Sigmoid colon (tissue), 7 donors: ENCODE measurements around the gene COX6B2. TPM values are rescaled to one million over a fixed set of nuclear protein-coding genes. Genes with fewer than 3 reads are reported as not detected.

Experiments
- DNase-seq: peaks from one replicate; pipeline ENCODE4 v3.0.0-alpha.2; 2019
- H3K27ac ChIP-seq, 4 donors: fragments of 200-600 bp; sonication (generic); one replicate each; pipeline ENCODE4 v1.5.1; 2016 to 2019; ENCODE audit warnings: mild to moderate bottlenecking in 1 of 4
- H3K27me3 ChIP-seq, 3 donors: fragments of 200-600 bp; sonication (generic); one replicate each; pipeline ENCODE4 v1.5.1; 2019; ENCODE audit warnings: mild to moderate bottlenecking in 1 of 3
- H3K36me3 ChIP-seq, 4 donors: fragments of 200-600 bp; sonication (generic); one replicate each; pipeline ENCODE4 v1.5.1; 2016 to 2019
- H3K4me1 ChIP-seq, 4 donors: fragments of 200-600 bp; sonication (generic); one replicate each; pipeline ENCODE4 v1.5.1; 2017 to 2019
- H3K4me3 ChIP-seq, 4 donors: fragments of 200-600 bp; sonication (generic); one replicate each; pipeline ENCODE4 v1.5.1; 2017 to 2019; ENCODE audit warnings: mild to moderate bottlenecking in 2 of 4, moderate library complexity in 1 of 4
- H3K9me3 ChIP-seq, 4 donors: fragments of 200-600 bp in 3 of 4; sonication (generic) in 3 of 4; one replicate each; pipeline versions ENCODE4 v1.5.1 to v1.6.1; 2013 to 2019
- EP300 ChIP-seq, 4 donors: sonication (generic); formaldehyde crosslinking; IDR thresholded peaks; one replicate each; pipeline ENCODE4 v1.6.1; 2017; ENCODE audit warnings: antibody characterized with exemption in 4 of 4
- POLR2A ChIP-seq, 2 donors: fragments of 450-650 bp; IDR thresholded peaks; one replicate each; pipeline ENCODE4 v1.6.1; 2016; ENCODE audit warnings: antibody characterized with exemption in 2 of 2, mild to moderate bottlenecking in 2 of 2, moderate library complexity in 2 of 2
- POLR2AphosphoS5 ChIP-seq, 4 donors: sonication (generic); formaldehyde crosslinking; IDR thresholded peaks; one replicate each; pipeline ENCODE4 v1.6.1; 2017; ENCODE audit warnings: antibody characterized with exemption in 4 of 4
- WGBS, 2 donors: extraction: QIAGEN DNeasy Blood & Tissue Kit; methylation state at CpG; one replicate each; pipeline ENCODE4 v1.1.7; 2013; 5-methylcytosine and 5-hydroxymethylcytosine counted together
- intact Hi-C: fragments of 100-400 bp; cut with DNase I; formaldehyde crosslinking; loops from one replicate; pipeline ENCODE4 v1.15.1; 2023
- polyA plus RNA-seq, 3 donors: library from polyadenylated mRNA; stranded (reverse); fragments of 200-250 nt; gene quantifications; one replicate each; pipeline ENCODE4 v1.2.3, GENCODE V29; 2013
- total RNA-seq, 4 donors: library from RNA; depleted of rRNA; stranded (reverse); fragments of >200 nt; gene quantifications; one replicate each; pipeline ENCODE4 v1.1.0, GENCODE V29; 2016
- TF ChIP-seq, protein P1 (sequence below), 4 experiments: fragments of 450-650 bp in 3 of 4; fragments of 200-600 bp in 1 of 4; IDR thresholded peaks; one replicate each; pipeline ENCODE4 v1.5.1; 2016 to 2019; ENCODE audit warnings: antibody characterized with exemption in 4 of 4, mild to moderate bottlenecking in 3 of 4, moderate library complexity in 2 of 4
- donor health status: healthy with polysubstance abuse.
- donor health status: Bipolar disorder and iron deficiency.
- donor health status: healthy.

COX6B2 gene
- total and polyA plus RNA-seq, 7 donors, result 0.16 to 3.8 (median 0.99) TPM; not detected in 3

GRCh38 chr19:55320844-55321419 lies 33.6 kb downstream of the COX6B2 start:
- TF ChIP-seq POLR2A (IDR thresholded peaks at IDR 0.05) (no peak), POLR2AphosphoS5 (IDR thresholded peaks at IDR 0.05) (no peak), EP300 (IDR thresholded peaks at IDR 0.05) (no peak)
- TF ChIP-seq, protein P1, sequence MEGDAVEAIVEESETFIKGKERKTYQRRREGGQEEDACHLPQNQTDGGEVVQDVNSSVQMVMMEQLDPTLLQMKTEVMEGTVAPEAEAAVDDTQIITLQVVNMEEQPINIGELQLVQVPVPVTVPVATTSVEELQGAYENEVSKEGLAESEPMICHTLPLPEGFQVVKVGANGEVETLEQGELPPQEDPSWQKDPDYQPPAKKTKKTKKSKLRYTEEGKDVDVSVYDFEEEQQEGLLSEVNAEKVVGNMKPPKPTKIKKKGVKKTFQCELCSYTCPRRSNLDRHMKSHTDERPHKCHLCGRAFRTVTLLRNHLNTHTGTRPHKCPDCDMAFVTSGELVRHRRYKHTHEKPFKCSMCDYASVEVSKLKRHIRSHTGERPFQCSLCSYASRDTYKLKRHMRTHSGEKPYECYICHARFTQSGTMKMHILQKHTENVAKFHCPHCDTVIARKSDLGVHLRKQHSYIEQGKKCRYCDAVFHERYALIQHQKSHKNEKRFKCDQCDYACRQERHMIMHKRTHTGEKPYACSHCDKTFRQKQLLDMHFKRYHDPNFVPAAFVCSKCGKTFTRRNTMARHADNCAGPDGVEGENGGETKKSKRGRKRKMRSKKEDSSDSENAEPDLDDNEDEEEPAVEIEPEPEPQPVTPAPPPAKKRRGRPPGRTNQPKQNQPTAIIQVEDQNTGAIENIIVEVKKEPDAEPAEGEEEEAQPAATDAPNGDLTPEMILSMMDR (IDR thresholded peaks at IDR 0.05), result no peak

GRCh38 chr19:55319785-55320184 lies 34.7 kb downstream of the COX6B2 start:
- H3K4me3 ChIP-seq, result no peak overlapping the region
- no peak overlapping the region for H3K27ac ChIP-seq
- intact Hi-C loops, result no loop called here
- H3K27me3 ChIP-seq, result peaks cover 0 to 11% (median 6%) of the 10 kb centered on the region in 3 donors
- H3K36me3 ChIP-seq, result no peaks in the 10 kb centered on the region
- peaks cover 0 to 5% (median 0%) of the 10 kb centered on the region in 4 donors for H3K4me1 ChIP-seq
- TF ChIP-seq EP300 (IDR thresholded peaks at IDR 0.05), result no peak
- TF ChIP-seq, protein P1 (IDR thresholded peaks at IDR 0.05), result no peak
- no peak for TF ChIP-seq POLR2AphosphoS5 (IDR thresholded peaks at IDR 0.05)
- no peak for TF ChIP-seq POLR2A (IDR thresholded peaks at IDR 0.05)
- no peak for DNase-seq
- WGBS, 2 donors, result 58 to 61% methylated on average over 21 of the region's 21 CpGs
- no peaks in the 10 kb centered on the region for H3K9me3 ChIP-seq

More at GRCh38 chr19:55320844-55321419, 33.6 kb downstream of the COX6B2 start:
- H3K9me3 ChIP-seq, result no peaks in the 10 kb centered on the region
- H3K27me3 ChIP-seq, result peaks cover 0 to 11% (median 6%) of the 10 kb centered on the region in 3 donors
- no peak overlapping the region for H3K27ac ChIP-seq
- H3K4me3 ChIP-seq, result no peak overlapping the region
- 91 to 94% methylated on average over 8 of the region's 8 CpGs for WGBS, 2 donors
- peaks cover 0 to 5% (median 0%) of the 10 kb centered on the region in 4 donors for H3K4me1 ChIP-seq
- H3K36me3 ChIP-seq, result no peaks in the 10 kb centered on the region
- no peak for DNase-seq
- intact Hi-C loops, result no loop called here

GRCh38 chr19:55316646-55317045 lies 37.9 kb downstream of the COX6B2 start:
- no peak for DNase-seq
- intact Hi-C loops, result no loop called here
- Histone ChIP-seq H3K27me3 (peaks cover 0 to 11% (median 6%) of the 10 kb centered on the region in 3 donors), H3K4me1 (peaks cover 0 to 5% (median 0%) of the 10 kb centered on the region in 4 donors), H3K27ac (no peak overlapping the region), H3K4me3 (no peak overlapping the region), H3K36me3 (no peaks in the 10 kb centered on the region), H3K9me3 (no peaks in the 10 kb centered on the region)
- WGBS, 2 donors, result 89% methylated on average over 8 of the region's 8 CpGs
- TF ChIP-seq, protein P1 (IDR thresholded peaks at IDR 0.05), result no peak
- no peak for TF ChIP-seq POLR2AphosphoS5 (IDR thresholded peaks at IDR 0.05)

GRCh38 chr19:55315956-55316525 lies 38.5 kb downstream of the COX6B2 start:
- TF ChIP-seq EP300 (IDR thresholded peaks at IDR 0.05) (no peak), POLR2AphosphoS5 (IDR thresholded peaks at IDR 0.05) (no peak), POLR2A (IDR thresholded peaks at IDR 0.05) (no peak)
- TF ChIP-seq, protein P1 (IDR thresholded peaks at IDR 0.05), result no peak
- Histone ChIP-seq H3K36me3 (no peaks in the 10 kb centered on the region), H3K4me1 (peaks cover 0 to 5% (median 0%) of the 10 kb centered on the region in 4 donors), H3K27ac (no peak overlapping the region), H3K4me3 (no peak overlapping the region), H3K9me3 (no peaks in the 10 kb centered on the region), H3K27me3 (peaks cover 0 to 11% (median 6%) of the 10 kb centered on the region in 3 donors)
- no peak for DNase-seq
- WGBS, 2 donors, result 88 to 89% methylated on average over 13 of the region's 13 CpGs
- intact Hi-C loops, result no loop called here
